Right lobe of liver (tissue), 4 donors: ENCODE measurements around the gene MYH14.

Experiments used
- CTCF ChIP-seq, 4 donors: fragments of 200-600 bp in 3 of 4; fragments of 450-650 bp in 1 of 4; IDR thresholded peaks; one replicate each; pipeline versions ENCODE4 v1.5.1 to v1.8.0; 2016 to 2022; ENCODE audit warnings: antibody characterized with exemption in 4 of 4, mild to moderate bottlenecking in 2 of 4
- POLR2A ChIP-seq: fragments of 450-650 bp; IDR thresholded peaks from one replicate; pipeline ENCODE4 v1.6.1; 2017; ENCODE audit warnings: antibody characterized with exemption, mild to moderate bottlenecking
- donor health status: DM: no; HTN: no; CAD: no.
- donor health status: DM: no; HTN: no; CAD: no.
- donor health status: DM: no; HTN: yes; CAD: no.

DNA sequence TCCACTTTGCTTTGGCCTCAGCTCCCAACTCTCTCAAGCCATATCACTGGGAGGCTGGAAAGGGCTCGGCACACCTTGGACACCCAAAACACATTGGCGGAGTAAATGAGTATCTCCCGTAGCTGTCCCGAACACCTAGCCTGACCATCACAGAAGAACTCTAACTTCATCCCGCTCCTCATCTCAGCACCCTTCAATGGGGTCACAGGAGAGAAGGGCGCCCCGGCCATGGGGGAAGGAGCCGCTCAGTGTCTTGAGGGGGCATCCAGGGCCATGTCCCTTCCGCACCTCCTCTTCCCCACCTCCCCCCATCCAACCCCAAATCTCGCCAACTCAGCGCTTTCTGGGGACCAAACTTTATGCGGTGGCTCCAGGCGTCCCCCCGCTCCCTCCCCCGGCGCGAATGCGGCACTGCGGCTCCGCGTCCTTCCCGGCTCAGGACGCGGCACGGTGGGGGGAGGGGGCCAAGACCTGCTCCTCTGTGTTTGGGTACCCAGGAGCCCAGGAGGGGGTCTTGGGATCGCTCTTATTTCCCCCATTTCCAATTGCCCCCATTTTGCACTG is 122.8 kb downstream of the MYH14 start:
- TF ChIP-seq CTCF (IDR thresholded peaks at IDR 0.05): no peak
- TF ChIP-seq POLR2A: no peak
